Measurements from ENCODE around the gene CAB39. TPM values are rescaled to one million over a fixed set of nuclear protein-coding genes. Genes with fewer than 3 reads are reported as not detected.

The CAB39 gene
- total and polyA plus RNA-seq, 2 donors = 49.2 to 53.2 TPM

DNA sequence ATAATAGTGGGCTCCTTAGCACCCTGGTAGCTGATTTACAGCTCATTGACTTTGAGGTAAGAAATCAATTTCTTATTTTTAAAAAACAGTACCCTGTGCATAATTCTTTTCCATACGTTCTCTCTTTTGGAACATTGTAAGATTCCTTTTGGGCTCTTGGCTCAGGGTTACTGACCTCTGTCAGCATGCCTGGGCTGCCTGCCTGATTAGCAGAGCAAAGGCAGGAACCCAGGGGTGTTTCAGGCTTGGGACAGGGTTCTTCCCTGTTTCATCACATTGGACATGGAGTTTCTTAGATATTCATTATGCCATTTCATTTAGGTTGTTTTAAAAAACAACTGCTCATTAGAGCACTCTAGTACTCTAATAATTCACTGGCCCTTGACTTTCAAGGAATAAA lies 78.3 kb downstream of the CAB39 start:
- H3K36me3 ChIP-seq (ENCODE audit: control insufficient read depth in 2 of 2, insufficient read depth in 2 of 2, low read length in 1 of 2) = peaks cover 14 to 39% of the 10 kb centered on the region in 2 donors
- H3K9me3 ChIP-seq (ENCODE audit: control insufficient read depth in 2 of 2, insufficient read depth in 1 of 2, low read length in 1 of 2) = peaks cover 0 to 2% of the 10 kb centered on the region in 2 donors
- DNase-seq (ENCODE audit: low read depth in 6 of 9, low spot score in 9 of 9) = no peak
- WGBS = 97% methylated on average over 1 of the region's 1 CpG
- H3K27ac ChIP-seq (ENCODE audit: low read depth in 1 of 2, low read length in 1 of 2) = no peak overlapping the region
- no peaks in the 10 kb centered on the region for H3K27me3 ChIP-seq (ENCODE audit: control insufficient read depth in 2 of 2, insufficient read depth in 1 of 2, low read length in 1 of 2)
- no peak overlapping the region for H3K4me3 ChIP-seq (ENCODE audit: low read length in 2 of 2)
- peaks cover 2 to 8% of the 10 kb centered on the region in 2 donors for H3K4me1 ChIP-seq (ENCODE audit: control insufficient read depth in 2 of 2, insufficient read depth in 2 of 2, low read length in 2 of 2)

GRCh38 chr2:230793572-230794359 lies 81.1 kb downstream of the CAB39 start:
- H3K9me3 ChIP-seq (ENCODE audit: control insufficient read depth in 2 of 2, insufficient read depth in 1 of 2, low read length in 1 of 2) = peaks cover 0 to 2% of the 10 kb centered on the region in 2 donors
- H3K27me3 ChIP-seq (ENCODE audit: control insufficient read depth in 2 of 2, insufficient read depth in 1 of 2, low read length in 1 of 2) = no peaks in the 10 kb centered on the region
- 62% methylated on average over 8 of the region's 8 CpGs for WGBS
- no peak overlapping the region for H3K4me3 ChIP-seq (ENCODE audit: low read length in 2 of 2)
- peaks cover 2 to 10% of the 10 kb centered on the region in 2 donors for H3K4me1 ChIP-seq (ENCODE audit: control insufficient read depth in 2 of 2, insufficient read depth in 2 of 2, low read length in 2 of 2)
- peak overlapping the region; percentile 57 to 68 for H3K27ac ChIP-seq (ENCODE audit: low read depth in 1 of 2, low read length in 1 of 2)
- peaks cover 17 to 45% of the 10 kb centered on the region in 2 donors for H3K36me3 ChIP-seq (ENCODE audit: control insufficient read depth in 2 of 2, insufficient read depth in 2 of 2, low read length in 1 of 2)
- DNase-seq (ENCODE audit: low read depth in 6 of 9, low spot score in 9 of 9) = peak in 5 of 9 donors; percentile 18 to 70 (median 28)

- Histone ChIP-seq H3K4me1 (ENCODE audit: control insufficient read depth in 2 of 2, insufficient read depth in 2 of 2, low read length in 2 of 2) (peaks cover 2 to 10% of the 10 kb centered on the region in 2 donors), H3K4me3 (ENCODE audit: low read length in 2 of 2) (no peak overlapping the region), H3K9me3 (ENCODE audit: control insufficient read depth in 2 of 2, insufficient read depth in 1 of 2, low read length in 1 of 2) (peaks cover 0 to 2% of the 10 kb centered on the region in 2 donors), H3K36me3 (ENCODE audit: control insufficient read depth in 2 of 2, insufficient read depth in 2 of 2, low read length in 1 of 2) (peaks cover 15 to 46% of the 10 kb centered on the region in 2 donors), H3K27ac (ENCODE audit: low read depth in 1 of 2, low read length in 1 of 2) (peak overlapping the region; percentile 68), H3K27me3 (ENCODE audit: control insufficient read depth in 2 of 2, insufficient read depth in 1 of 2, low read length in 1 of 2) (no peaks in the 10 kb centered on the region)
- no peak for DNase-seq (ENCODE audit: low read depth in 6 of 9, low spot score in 9 of 9)
- 75% methylated on average over 7 of the region's 7 CpGs for WGBS
Measured at GRCh38 chr2:230794497-230794896, 81.9 kb downstream of the CAB39 start.

GRCh38 chr2:230795856-230796255 lies 83.2 kb downstream of the CAB39 start:
- Histone ChIP-seq H3K36me3 (ENCODE audit: control insufficient read depth in 2 of 2, insufficient read depth in 2 of 2, low read length in 1 of 2) (peaks cover 16 to 46% of the 10 kb centered on the region in 2 donors), H3K4me1 (ENCODE audit: control insufficient read depth in 2 of 2, insufficient read depth in 2 of 2, low read length in 2 of 2) (peaks cover 2 to 10% of the 10 kb centered on the region in 2 donors), H3K27me3 (ENCODE audit: control insufficient read depth in 2 of 2, insufficient read depth in 1 of 2, low read length in 1 of 2) (no peaks in the 10 kb centered on the region), H3K4me3 (ENCODE audit: low read length in 2 of 2) (no peak overlapping the region), H3K27ac (ENCODE audit: low read depth in 1 of 2, low read length in 1 of 2) (no peak overlapping the region), H3K9me3 (ENCODE audit: control insufficient read depth in 2 of 2, insufficient read depth in 1 of 2, low read length in 1 of 2) (no peaks in the 10 kb centered on the region)
- DNase-seq (ENCODE audit: low read depth in 6 of 9, low spot score in 9 of 9) = no peak
- WGBS = 95% methylated on average over 4 of the region's 4 CpGs

DNA sequence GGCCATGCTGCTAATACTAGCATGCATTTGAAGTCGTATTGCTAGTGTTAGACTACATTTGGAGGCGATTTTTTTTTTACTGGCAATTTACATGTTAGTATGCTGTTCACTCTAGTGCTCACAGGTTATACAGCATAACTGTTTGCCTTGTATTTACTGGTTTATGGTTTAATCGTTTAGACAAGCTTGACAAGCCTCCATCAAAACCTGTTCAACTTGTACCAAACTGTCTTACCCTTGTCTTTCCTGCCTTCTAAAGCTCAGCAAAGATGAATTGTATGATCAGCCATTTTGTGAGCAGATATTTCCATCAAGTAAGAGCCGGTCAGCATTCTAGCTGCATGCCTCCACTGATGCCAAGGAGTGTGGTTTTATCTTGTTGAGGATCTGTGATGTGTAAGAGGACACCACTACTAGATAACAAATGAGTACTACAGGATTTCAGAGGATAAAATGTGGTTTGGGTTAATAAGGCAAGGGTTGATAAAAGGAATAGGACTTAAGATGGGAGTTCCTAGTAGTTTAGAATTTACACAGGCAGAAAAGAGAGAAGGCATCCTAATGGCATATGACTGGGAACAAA lies 83.7 kb downstream of the CAB39 start:
- no peak for DNase-seq (ENCODE audit: low read depth in 6 of 9, low spot score in 9 of 9)
- WGBS = 96% methylated on average over 4 of the region's 4 CpGs
- Histone ChIP-seq H3K27ac (ENCODE audit: low read depth in 1 of 2, low read length in 1 of 2) (no peak overlapping the region), H3K9me3 (ENCODE audit: control insufficient read depth in 2 of 2, insufficient read depth in 1 of 2, low read length in 1 of 2) (no peaks in the 10 kb centered on the region), H3K27me3 (ENCODE audit: control insufficient read depth in 2 of 2, insufficient read depth in 1 of 2, low read length in 1 of 2) (no peaks in the 10 kb centered on the region), H3K4me1 (ENCODE audit: control insufficient read depth in 2 of 2, insufficient read depth in 2 of 2, low read length in 2 of 2) (peaks cover 2 to 10% of the 10 kb centered on the region in 2 donors), H3K36me3 (ENCODE audit: control insufficient read depth in 2 of 2, insufficient read depth in 2 of 2, low read length in 1 of 2) (peaks cover 19 to 47% of the 10 kb centered on the region in 2 donors), H3K4me3 (ENCODE audit: low read length in 2 of 2) (no peak overlapping the region)

- WGBS = 92% methylated on average over 8 of the region's 8 CpGs
- H3K4me3 ChIP-seq (ENCODE audit: low read length in 2 of 2) = no peak overlapping the region
- peaks cover 2 to 10% of the 10 kb centered on the region in 2 donors for H3K4me1 ChIP-seq (ENCODE audit: control insufficient read depth in 2 of 2, insufficient read depth in 2 of 2, low read length in 2 of 2)
- DNase-seq (ENCODE audit: low read depth in 6 of 9, low spot score in 9 of 9) = no peak
- H3K27me3 ChIP-seq (ENCODE audit: control insufficient read depth in 2 of 2, insufficient read depth in 1 of 2, low read length in 1 of 2) = no peaks in the 10 kb centered on the region
- H3K9me3 ChIP-seq (ENCODE audit: control insufficient read depth in 2 of 2, insufficient read depth in 1 of 2, low read length in 1 of 2) = no peaks in the 10 kb centered on the region
- no peak overlapping the region for H3K27ac ChIP-seq (ENCODE audit: low read depth in 1 of 2, low read length in 1 of 2)
- peaks cover 17 to 41% of the 10 kb centered on the region in 2 donors for H3K36me3 ChIP-seq (ENCODE audit: control insufficient read depth in 2 of 2, insufficient read depth in 2 of 2, low read length in 1 of 2)
Measured at GRCh38 chr2:230797515-230798495, 85.2 kb downstream of the CAB39 start.

DNA sequence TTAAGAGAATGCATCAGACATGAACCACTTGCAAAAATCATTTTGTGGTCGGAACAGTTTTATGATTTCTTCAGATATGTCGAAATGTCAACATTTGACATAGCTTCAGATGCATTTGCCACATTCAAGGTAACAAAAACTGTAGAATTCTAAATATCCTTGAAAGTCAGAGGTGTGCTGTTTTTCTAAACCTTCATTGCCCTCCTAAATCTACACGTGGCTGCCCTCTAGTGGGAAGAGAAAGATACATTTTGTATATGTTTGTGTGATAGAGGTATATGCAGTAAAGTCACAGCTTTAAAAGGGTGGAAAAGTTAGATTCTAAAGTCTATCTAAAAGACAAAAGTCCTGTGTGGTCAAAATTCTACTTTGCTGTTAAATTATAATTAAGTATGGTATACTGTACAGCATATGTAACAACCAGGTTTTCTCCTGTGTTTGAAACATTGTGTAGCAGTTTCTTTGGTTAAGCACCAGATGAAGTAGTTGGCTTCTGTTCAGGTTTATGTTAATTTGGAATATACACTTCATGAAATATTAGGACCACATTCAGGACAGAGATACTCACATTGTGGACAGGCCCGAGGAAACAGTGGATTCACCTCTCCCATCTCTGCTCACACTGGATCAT lies 86.2 kb downstream of the CAB39 start:
- Histone ChIP-seq H3K27ac (ENCODE audit: low read depth in 1 of 2, low read length in 1 of 2) (no peak overlapping the region), H3K36me3 (ENCODE audit: control insufficient read depth in 2 of 2, insufficient read depth in 2 of 2, low read length in 1 of 2) (peaks cover 17 to 38% of the 10 kb centered on the region in 2 donors), H3K9me3 (ENCODE audit: control insufficient read depth in 2 of 2, insufficient read depth in 1 of 2, low read length in 1 of 2) (no peaks in the 10 kb centered on the region), H3K4me1 (ENCODE audit: control insufficient read depth in 2 of 2, insufficient read depth in 2 of 2, low read length in 2 of 2) (peaks cover 2 to 8% of the 10 kb centered on the region in 2 donors), H3K27me3 (ENCODE audit: control insufficient read depth in 2 of 2, insufficient read depth in 1 of 2, low read length in 1 of 2) (no peaks in the 10 kb centered on the region), H3K4me3 (ENCODE audit: low read length in 2 of 2) (no peak overlapping the region)
- peak; percentile 23 to 82 (median 47) for DNase-seq (ENCODE audit: low read depth in 6 of 9, low spot score in 9 of 9)
- 61% methylated on average over 4 of the region's 4 CpGs for WGBS

DNA sequence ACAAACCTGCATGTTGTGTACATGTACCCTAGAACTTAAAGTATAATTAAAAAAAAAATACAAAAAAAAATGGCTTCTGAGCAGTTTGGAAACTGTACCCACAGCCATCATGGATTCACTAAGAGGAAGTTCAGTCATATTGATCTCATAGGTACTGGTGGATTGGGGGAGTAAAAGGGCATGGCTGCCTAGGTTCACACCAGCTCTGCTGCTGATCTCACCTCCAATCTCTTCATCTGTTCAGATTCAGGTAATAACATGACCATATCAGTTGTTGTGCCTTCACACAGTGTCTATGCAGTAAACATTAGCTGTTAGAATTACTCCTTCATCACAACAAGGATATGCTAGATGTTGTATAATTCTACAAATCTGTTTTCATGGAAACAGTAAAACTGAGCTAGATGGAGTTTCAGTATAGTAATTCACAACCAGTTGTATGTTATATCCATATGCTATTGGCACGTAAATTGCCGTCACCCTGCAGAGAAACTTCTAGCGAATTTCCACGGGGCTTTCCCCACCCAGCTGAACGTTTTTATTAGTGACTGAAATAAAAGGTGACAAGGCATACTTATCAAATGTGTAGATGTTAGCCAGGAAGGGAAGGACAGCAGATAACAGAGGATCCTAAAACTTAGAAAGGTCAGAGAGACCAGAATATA lies 92.8 kb downstream of the CAB39 start:
- Histone ChIP-seq H3K9me3 (ENCODE audit: control insufficient read depth in 2 of 2, insufficient read depth in 1 of 2, low read length in 1 of 2) (no peaks in the 10 kb centered on the region), H3K4me3 (ENCODE audit: low read length in 2 of 2) (no peak overlapping the region), H3K36me3 (ENCODE audit: control insufficient read depth in 2 of 2, insufficient read depth in 2 of 2, low read length in 1 of 2) (peaks cover 10 to 18% of the 10 kb centered on the region in 2 donors), H3K27me3 (ENCODE audit: control insufficient read depth in 2 of 2, insufficient read depth in 1 of 2, low read length in 1 of 2) (no peaks in the 10 kb centered on the region), H3K4me1 (ENCODE audit: control insufficient read depth in 2 of 2, insufficient read depth in 2 of 2, low read length in 2 of 2) (no peaks in the 10 kb centered on the region), H3K27ac (ENCODE audit: low read depth in 1 of 2, low read length in 1 of 2) (no peak overlapping the region)
- 95% methylated on average over 5 of the region's 5 CpGs for WGBS
- no peak for DNase-seq (ENCODE audit: low read depth in 6 of 9, low spot score in 9 of 9)

Data from thymus (tissue), 11 donors.